HG03139 (cell line): ENCODE measurements around the gene POMZP3.
"Not testable (repeated sequence)": the region's sequence is repeated elsewhere in the genome, so short reads cannot be mapped to it uniquely, and the experiment has no call there.

Experiments used
- ATAC-seq: cut with Tn5 transposase; IDR thresholded peaks from one replicate; pipeline ENCODE4 v1.9.1; 2021; ENCODE audit not compliant: unreplicated experiment

Gene POMZP3

GRCh38 chr7:76588586-76588985, 38.5 kb downstream of the POMZP3 start:
- ATAC-seq, result not testable (repeated sequence)

- ATAC-seq, result not testable (repeated sequence)
Measured at GRCh38 chr7:76586585-76587315, 40.3 kb downstream of the POMZP3 start.

- ATAC-seq, result not testable (repeated sequence)
Measured at GRCh38 chr7:76583636-76584281, 43.3 kb downstream of the POMZP3 start.

- ATAC-seq, result not testable (repeated sequence)
Measured at GRCh38 chr7:76582848-76583631, 44.0 kb downstream of the POMZP3 start.

GRCh38 chr7:76575919-76576655, 51.0 kb downstream of the POMZP3 start:
- ATAC-seq, result not testable (repeated sequence)

GRCh38 chr7:76575431-76575830, 51.6 kb downstream of the POMZP3 start:
- not testable (repeated sequence) for ATAC-seq

GRCh38 chr7:76572296-76572695, 54.8 kb downstream of the POMZP3 start:
- ATAC-seq, result not testable (repeated sequence)

GRCh38 chr7:76570324-76570775, 56.7 kb downstream of the POMZP3 start:
- not testable (repeated sequence) for ATAC-seq

- ATAC-seq, result not testable (repeated sequence)
Measured at GRCh38 chr7:76568742-76569141, 58.3 kb downstream of the POMZP3 start.

- not testable (repeated sequence) for ATAC-seq
Measured at GRCh38 chr7:76567753-76568152, 59.3 kb downstream of the POMZP3 start.

- not testable (repeated sequence) for ATAC-seq
Measured at GRCh38 chr7:76567311-76567710, 59.8 kb downstream of the POMZP3 start.

GRCh38 chr7:76565001-76565400, 62.1 kb downstream of the POMZP3 start:
- ATAC-seq, result not testable (repeated sequence)

GRCh38 chr7:76561342-76561741, 65.7 kb downstream of the POMZP3 start:
- not testable (repeated sequence) for ATAC-seq

- ATAC-seq, result not testable (repeated sequence)
Measured at GRCh38 chr7:76560157-76560556, 66.9 kb downstream of the POMZP3 start.
